Measurements from ENCODE around the gene MS4A8. TPM values are rescaled to one million over a fixed set of nuclear protein-coding genes. Genes with fewer than 3 reads are reported as not detected.

MS4A8 gene
- total and polyA plus RNA-seq, 10 of the 15 experiments (the other 5 are each of a cell fraction or from before 2014, with no cell fraction given) = 0.04 TPM; not detected in 9

- no peak for TF ChIP-seq SP1 (IDR thresholded peaks at IDR 0.05; ENCODE audit: low read depth, low read length)
- TF ChIP-seq STAT3 (IDR thresholded peaks at IDR 0.05; ENCODE audit: low read depth, low read length) = no peak
- 0 out of 4 replicates have a peak, but pooled peaks of 1 of the 2 experiments have one; percentile 3 for TF ChIP-seq SRF (IDR thresholded peaks at IDR 0.05; ENCODE audit: low read depth in 2 of 2, low read length in 2 of 2)
- peak; percentile 80 for TF ChIP-seq CUX1 (IDR thresholded peaks at IDR 0.05; ENCODE audit: insufficient replicate concordance, low read depth, low read length)
- TF ChIP-seq RUNX3 (IDR thresholded peaks at IDR 0.05; ENCODE audit: low read length) = peak; percentile 89
- no peak for TF ChIP-seq SIN3A (IDR thresholded peaks at IDR 0.05; ENCODE audit: low read depth, low read length)
- no peak; the same call in 1 of the 2 replicates for TF ChIP-seq POLR2A (IDR thresholded peaks at IDR 0.05; ENCODE audit: low read depth, low read length)
- no peak for TF ChIP-seq MYC (IDR thresholded peaks at IDR 0.05; ENCODE audit: insufficient read depth, insufficient read length, insufficient replicate concordance, low read length, severe bottlenecking)
- TF ChIP-seq JUNB (IDR thresholded peaks at IDR 0.05) = no peak; the same call in 1 of the 2 replicates
- peak; percentile 81; the same call in 1 of the 2 replicates for TF ChIP-seq TCF12 (IDR thresholded peaks at IDR 0.05; ENCODE audit: low read depth, low read length)
- no peak; the same call in none of the 2 replicates for TF ChIP-seq FOXM1 (IDR thresholded peaks at IDR 0.05; ENCODE audit: low read depth, low read length)
- peak; percentile 65; the same call in 1 of the 2 replicates for TF ChIP-seq IRF4 (IDR thresholded peaks at IDR 0.05; ENCODE audit: low read depth, low read length)
- peak; percentile 96 for TF ChIP-seq ZNF217 (IDR thresholded peaks at IDR 0.05)
- peak; percentile 92 for TF ChIP-seq BCL3 (IDR thresholded peaks at IDR 0.05; ENCODE audit: borderline replicate concordance, insufficient read depth, low read depth, low read length, poor library complexity, severe bottlenecking)
- TF ChIP-seq NFYB (IDR thresholded peaks at IDR 0.05; ENCODE audit: insufficient read depth, low read depth, low read length) = no peak
- peak; percentile 71 for TF ChIP-seq BCL11A (IDR thresholded peaks at IDR 0.05; ENCODE audit: low read depth, low read length)
- peak; percentile 61 for TF ChIP-seq CREB1 (IDR thresholded peaks at IDR 0.05; ENCODE audit: low read depth)
- peak; percentile 77 for TF ChIP-seq POLR2AphosphoS5 (IDR thresholded peaks at IDR 0.05; ENCODE audit: low read length)
- TF ChIP-seq IRF3 (IDR thresholded peaks at IDR 0.05) = 0 out of 2 replicates have a peak, but pooled peaks have one; percentile 40
- no peak for TF ChIP-seq RFX5 (IDR thresholded peaks at IDR 0.05; ENCODE audit: low read depth, low read length)
- TF ChIP-seq RELB (IDR thresholded peaks at IDR 0.05; ENCODE audit: low read depth) = peak; percentile 95
- no peak for TF ChIP-seq SMAD5 (IDR thresholded peaks at IDR 0.05; ENCODE audit: low read depth)
Observed at GRCh38 chr11:60762851-60763691, 63.7 kb downstream of the MS4A8 start (continued).

Data from GM12878 (cell line).